ENCODE results near the gene RANBP9. TPM values are rescaled to one million over a fixed set of nuclear protein-coding genes. Genes with fewer than 3 reads are reported as not detected.

Gene RANBP9
- total RNA-seq, 2 donors from 2014 or later, result 14.3 to 26.7 TPM

DNA sequence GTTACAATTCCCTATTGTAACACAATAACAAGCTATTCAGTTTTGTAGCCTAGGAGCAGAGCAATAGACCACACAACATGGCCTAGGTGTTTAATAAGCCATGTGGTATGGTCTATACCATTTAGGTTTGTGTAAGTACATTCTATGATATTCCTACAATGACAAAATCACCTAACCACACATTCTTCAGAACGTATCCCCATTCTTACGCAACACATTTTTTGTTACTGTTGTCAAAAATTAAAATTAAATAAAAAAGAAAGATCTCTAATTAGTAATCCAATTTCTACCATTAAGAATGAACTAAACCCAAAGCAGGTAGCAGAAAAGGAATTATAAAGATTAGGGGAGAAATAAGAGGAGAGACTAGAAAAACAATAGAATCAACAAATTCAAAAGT is 44.0 kb downstream of the RANBP9 start:
- Histone ChIP-seq H3K4me1 (peaks cover 49% of the 10 kb centered on the region), H3K36me3 (replicated peaks in 1 of 2; ENCODE audit: insufficient read depth in 1 of 2, low read depth in 2 of 2) (no peaks in the 10 kb centered on the region), H3K27me3 (no peaks in the 10 kb centered on the region), H3K9me3 (no peaks in the 10 kb centered on the region), H3K4me3 (no peak overlapping the region), H3K27ac (no peak overlapping the region)
- intact Hi-C loops (cut with DNase I), result no loop called here
- no peak for TF ChIP-seq POLR2A (IDR thresholded peaks at IDR 0.05)
- TF ChIP-seq, protein P1, sequence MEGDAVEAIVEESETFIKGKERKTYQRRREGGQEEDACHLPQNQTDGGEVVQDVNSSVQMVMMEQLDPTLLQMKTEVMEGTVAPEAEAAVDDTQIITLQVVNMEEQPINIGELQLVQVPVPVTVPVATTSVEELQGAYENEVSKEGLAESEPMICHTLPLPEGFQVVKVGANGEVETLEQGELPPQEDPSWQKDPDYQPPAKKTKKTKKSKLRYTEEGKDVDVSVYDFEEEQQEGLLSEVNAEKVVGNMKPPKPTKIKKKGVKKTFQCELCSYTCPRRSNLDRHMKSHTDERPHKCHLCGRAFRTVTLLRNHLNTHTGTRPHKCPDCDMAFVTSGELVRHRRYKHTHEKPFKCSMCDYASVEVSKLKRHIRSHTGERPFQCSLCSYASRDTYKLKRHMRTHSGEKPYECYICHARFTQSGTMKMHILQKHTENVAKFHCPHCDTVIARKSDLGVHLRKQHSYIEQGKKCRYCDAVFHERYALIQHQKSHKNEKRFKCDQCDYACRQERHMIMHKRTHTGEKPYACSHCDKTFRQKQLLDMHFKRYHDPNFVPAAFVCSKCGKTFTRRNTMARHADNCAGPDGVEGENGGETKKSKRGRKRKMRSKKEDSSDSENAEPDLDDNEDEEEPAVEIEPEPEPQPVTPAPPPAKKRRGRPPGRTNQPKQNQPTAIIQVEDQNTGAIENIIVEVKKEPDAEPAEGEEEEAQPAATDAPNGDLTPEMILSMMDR (IDR thresholded peaks at IDR 0.05), result no peak
- DNase-seq (no peak), ATAC-seq (no peak)
- 76 to 86% methylated on average over 2 of the region's 2 CpGs for WGBS, 2 donors

GRCh38 chr6:13666194-13667105 is 45.2 kb downstream of the RANBP9 start:
- Histone ChIP-seq H3K4me1 (peaks cover 53% of the 10 kb centered on the region), H3K27me3 (no peaks in the 10 kb centered on the region), H3K9me3 (no peaks in the 10 kb centered on the region), H3K27ac (no peak overlapping the region), H3K4me3 (no peak overlapping the region), H3K36me3 (replicated peaks in 1 of 2; ENCODE audit: insufficient read depth in 1 of 2, low read depth in 2 of 2) (no peaks in the 10 kb centered on the region)
- no peak for DNase-seq
- no peak for ATAC-seq
- intact Hi-C loops (cut with DNase I), result no loop called here
- TF ChIP-seq POLR2A (IDR thresholded peaks at IDR 0.05), result no peak
- TF ChIP-seq, protein P1 (IDR thresholded peaks at IDR 0.05), result no peak
- WGBS, 2 donors, result 88% methylated on average over 8 of the region's 8 CpGs

DNA sequence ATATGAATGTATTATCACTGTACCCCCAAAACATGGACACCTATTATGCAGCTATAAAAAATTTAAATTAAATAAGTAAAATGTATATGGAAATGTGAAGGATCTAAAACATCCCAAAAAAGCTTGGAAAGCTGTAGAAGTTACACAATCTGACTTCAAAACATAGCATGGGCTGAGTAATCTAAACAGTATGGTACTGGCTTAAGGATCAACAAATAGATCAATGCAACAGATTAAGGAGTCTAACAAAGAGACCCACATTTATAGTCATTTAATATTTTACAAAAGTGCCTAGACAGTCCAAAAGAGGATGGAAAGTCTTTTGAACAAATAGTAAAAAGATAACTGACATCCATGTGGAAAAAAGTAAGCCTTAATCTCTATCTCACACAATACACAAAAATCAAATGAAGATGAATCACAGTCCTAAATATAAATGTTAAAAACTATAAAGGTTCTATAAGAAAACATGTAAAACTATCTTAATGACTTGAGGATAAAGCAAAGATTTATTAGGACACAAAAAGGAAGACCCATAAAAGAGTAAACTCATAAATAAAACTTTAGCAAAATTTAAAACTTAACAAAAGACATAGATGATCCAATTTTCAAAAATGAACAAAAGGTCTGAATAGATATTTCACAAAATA is 46.8 kb downstream of the RANBP9 start:
- Histone ChIP-seq H3K27me3 (no peaks in the 10 kb centered on the region), H3K9me3 (no peaks in the 10 kb centered on the region), H3K27ac (no peak overlapping the region), H3K4me3 (no peak overlapping the region), H3K36me3 (replicated peaks in 1 of 2; ENCODE audit: insufficient read depth in 1 of 2, low read depth in 2 of 2) (no peaks in the 10 kb centered on the region), H3K4me1 (peaks cover 55% of the 10 kb centered on the region)
- DNase-seq (no peak), ATAC-seq (no peak)
- TF ChIP-seq POLR2A (IDR thresholded peaks at IDR 0.05), result no peak
- TF ChIP-seq, protein P1 (IDR thresholded peaks at IDR 0.05), result no peak
- intact Hi-C loops (cut with DNase I), result no loop called here

DNA sequence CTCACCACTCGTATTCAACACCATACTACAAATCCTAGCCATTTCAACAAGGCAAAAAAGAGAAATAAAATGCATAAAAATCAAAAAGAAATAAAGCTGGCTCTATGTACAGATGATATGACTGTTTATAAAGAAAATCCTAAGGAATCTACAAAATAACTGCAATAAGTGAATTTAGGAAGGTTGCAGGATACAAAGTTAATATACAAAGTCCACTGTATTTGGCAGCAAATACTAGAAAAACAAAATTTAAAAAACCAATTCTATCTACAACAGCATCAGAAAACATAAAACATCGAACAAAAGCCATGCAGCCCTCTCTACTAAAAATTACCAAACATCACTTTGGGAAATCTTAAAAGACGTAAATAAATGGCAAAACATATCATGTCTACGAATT is 47.6 kb downstream of the RANBP9 start:
- Histone ChIP-seq H3K27ac (no peak overlapping the region), H3K4me3 (no peak overlapping the region), H3K36me3 (replicated peaks in 1 of 2; ENCODE audit: insufficient read depth in 1 of 2, low read depth in 2 of 2) (no peaks in the 10 kb centered on the region), H3K27me3 (no peaks in the 10 kb centered on the region), H3K9me3 (no peaks in the 10 kb centered on the region), H3K4me1 (peaks cover 62% of the 10 kb centered on the region)
- ATAC-seq (no peak), DNase-seq (no peak)
- TF ChIP-seq, protein P1 (IDR thresholded peaks at IDR 0.05), result no peak
- TF ChIP-seq POLR2A (IDR thresholded peaks at IDR 0.05), result no peak
- 85 to 88% methylated on average over 4 of the region's 4 CpGs for WGBS, 2 donors
- intact Hi-C loops (cut with DNase I), result no loop called here

Measured in body of pancreas (tissue), 4 donors.